Glutamatergic neuron (in vitro differentiated cells): Measurements from ENCODE around the gene AKR1C4. TPM values are rescaled to one million over a fixed set of nuclear protein-coding genes. Genes with fewer than 3 reads are reported as not detected.
"Not testable (repeated sequence)": the region's sequence is repeated elsewhere in the genome, so short reads cannot be mapped to it uniquely, and the experiment has no call there.

ENCODE experiments used
- DNase-seq: peaks from one replicate; pipeline ENCODE4 v3.0.0; 2022
- H3K27ac Mint-ChIP-seq: one replicate; pipeline ENCODE4 v1.8.0; 2020; ENCODE audit warnings: mild to moderate bottlenecking, mixed read lengths, inconsistent platforms; ENCODE audit not compliant: unreplicated experiment
- H3K27me3 Mint-ChIP-seq: one replicate; pipeline ENCODE4 v1.8.0; 2020; ENCODE audit warnings: mild to moderate bottlenecking, moderate library complexity, mixed read lengths, inconsistent platforms; ENCODE audit not compliant: unreplicated experiment
- H3K36me3 Mint-ChIP-seq: one replicate; pipeline ENCODE4 v1.8.0; 2020; ENCODE audit warnings: mild to moderate bottlenecking, mixed read lengths, inconsistent platforms; ENCODE audit not compliant: unreplicated experiment
- H3K4me1 Mint-ChIP-seq: one replicate; pipeline ENCODE4 v1.8.0; 2020; ENCODE audit warnings: mild to moderate bottlenecking, low read depth, mixed read lengths, inconsistent platforms; ENCODE audit not compliant: unreplicated experiment
- H3K4me3 Mint-ChIP-seq: one replicate; pipeline ENCODE4 v1.8.0; 2020; ENCODE audit warnings: mild to moderate bottlenecking, mixed read lengths, inconsistent platforms; ENCODE audit not compliant: unreplicated experiment
- H3K9me3 Mint-ChIP-seq: one replicate; pipeline ENCODE4 v1.8.0; 2020; ENCODE audit warnings: mild to moderate bottlenecking, moderate library complexity, mixed read lengths, inconsistent platforms; ENCODE audit not compliant: unreplicated experiment
- total RNA-seq: library from RNA; stranded (reverse); fragmentation: NEBNext Ultra II Directional; extraction: Animal tissue kit (Norgen Biotek cat#: 25700); gene quantifications from one replicate; pipeline ENCODE4 v1.2.1, GENCODE V29; 2021; ENCODE audit not compliant: unreplicated experiment
- TF ChIP-seq, protein P1 (sequence below): fragments of 200-600 bp; sonication (generic); IDR thresholded peaks from one replicate; pipeline ENCODE4 v1.5.0; 2021; ENCODE audit not compliant: partially characterized antibody, unreplicated experiment

AKR1C4 gene
- total RNA-seq, 1 donor from 2014 or later, result not detected

DNA sequence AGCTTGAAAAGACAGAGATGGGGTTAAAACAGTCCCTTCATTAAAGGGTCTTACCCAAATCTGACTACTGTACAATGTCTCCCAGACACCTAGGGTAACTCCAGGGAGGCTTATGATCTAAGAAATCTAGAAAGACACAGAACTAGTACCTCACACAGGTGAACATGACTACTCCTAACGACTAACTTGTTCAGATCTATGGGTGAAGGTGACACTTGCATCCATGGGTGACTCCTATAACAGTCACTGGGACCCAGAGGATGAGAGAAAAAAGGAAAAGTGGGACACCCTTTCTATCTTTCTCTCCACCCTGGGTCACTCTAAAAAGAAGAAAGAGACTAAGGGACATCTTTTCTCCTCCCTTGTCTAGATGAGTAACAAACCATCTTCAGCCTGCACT is 30.9 kb upstream of the AKR1C4 start:
- H3K9me3 Mint-ChIP-seq, result peaks cover 17% of the 10 kb centered on the region
- TF ChIP-seq, protein P1, sequence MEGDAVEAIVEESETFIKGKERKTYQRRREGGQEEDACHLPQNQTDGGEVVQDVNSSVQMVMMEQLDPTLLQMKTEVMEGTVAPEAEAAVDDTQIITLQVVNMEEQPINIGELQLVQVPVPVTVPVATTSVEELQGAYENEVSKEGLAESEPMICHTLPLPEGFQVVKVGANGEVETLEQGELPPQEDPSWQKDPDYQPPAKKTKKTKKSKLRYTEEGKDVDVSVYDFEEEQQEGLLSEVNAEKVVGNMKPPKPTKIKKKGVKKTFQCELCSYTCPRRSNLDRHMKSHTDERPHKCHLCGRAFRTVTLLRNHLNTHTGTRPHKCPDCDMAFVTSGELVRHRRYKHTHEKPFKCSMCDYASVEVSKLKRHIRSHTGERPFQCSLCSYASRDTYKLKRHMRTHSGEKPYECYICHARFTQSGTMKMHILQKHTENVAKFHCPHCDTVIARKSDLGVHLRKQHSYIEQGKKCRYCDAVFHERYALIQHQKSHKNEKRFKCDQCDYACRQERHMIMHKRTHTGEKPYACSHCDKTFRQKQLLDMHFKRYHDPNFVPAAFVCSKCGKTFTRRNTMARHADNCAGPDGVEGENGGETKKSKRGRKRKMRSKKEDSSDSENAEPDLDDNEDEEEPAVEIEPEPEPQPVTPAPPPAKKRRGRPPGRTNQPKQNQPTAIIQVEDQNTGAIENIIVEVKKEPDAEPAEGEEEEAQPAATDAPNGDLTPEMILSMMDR, result no peak
- H3K36me3 Mint-ChIP-seq, result peaks cover 35% of the 10 kb centered on the region
- H3K27me3 Mint-ChIP-seq, result no peaks in the 10 kb centered on the region
- H3K4me3 Mint-ChIP-seq, result no peak overlapping the region
- no peak overlapping the region for H3K27ac Mint-ChIP-seq
- H3K4me1 Mint-ChIP-seq, result no peaks in the 10 kb centered on the region
- no peak for DNase-seq

DNA sequence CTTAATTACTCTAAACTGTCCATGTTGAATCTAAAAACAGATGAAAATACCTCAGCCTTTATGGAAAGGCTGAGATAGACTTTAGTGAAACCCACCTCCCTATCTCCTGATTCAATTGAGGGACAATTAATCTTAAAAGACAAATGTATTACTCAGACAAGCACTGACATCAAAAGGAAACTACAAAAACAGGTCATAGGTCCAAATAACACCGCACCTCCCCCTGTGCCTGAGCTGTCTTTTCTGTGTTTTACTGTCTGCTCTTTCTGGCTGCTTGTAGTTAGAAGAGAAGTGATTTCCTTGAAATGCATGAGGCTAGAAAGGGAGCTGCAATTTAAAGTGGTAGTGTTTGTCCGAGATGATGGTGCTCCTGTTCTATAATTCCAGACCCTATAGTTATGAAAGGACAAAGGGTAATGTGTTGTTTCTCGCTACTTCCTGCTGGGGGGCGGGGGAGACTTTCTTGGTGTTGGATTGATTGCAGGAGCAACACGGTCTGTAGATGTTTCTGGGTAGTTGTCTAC is 27.7 kb upstream of the AKR1C4 start:
- Mint-ChIP-seq H3K27ac (no peak overlapping the region), H3K9me3 (peaks cover 15% of the 10 kb centered on the region)
- no peak for DNase-seq

GRCh38 chr10:5175581-5175980 is 21.1 kb upstream of the AKR1C4 start:
- not testable (repeated sequence) for H3K9me3 Mint-ChIP-seq, H3K27me3 Mint-ChIP-seq, H3K4me3 Mint-ChIP-seq, H3K4me1 Mint-ChIP-seq, H3K27ac Mint-ChIP-seq, H3K36me3 Mint-ChIP-seq, DNase-seq

More for the DNA sequence above, 27.7 kb upstream of the AKR1C4 start:
- Mint-ChIP-seq H3K36me3 (peaks cover 31% of the 10 kb centered on the region), H3K4me1 (no peaks in the 10 kb centered on the region), H3K4me3 (no peak overlapping the region), H3K27me3 (peaks cover 2% of the 10 kb centered on the region)
- TF ChIP-seq, protein P1, result no peak

- not testable (repeated sequence) for H3K4me1 Mint-ChIP-seq, DNase-seq, H3K36me3 Mint-ChIP-seq, H3K4me3 Mint-ChIP-seq, H3K9me3 Mint-ChIP-seq, H3K27ac Mint-ChIP-seq, H3K27me3 Mint-ChIP-seq
These were observed 16.1 kb upstream of the AKR1C4 start for GRCh38 chr10:5180503-5180902.

- Mint-ChIP-seq H3K4me3 (no peak overlapping the region), H3K27me3 (no peaks in the 10 kb centered on the region), H3K9me3 (no peaks in the 10 kb centered on the region), H3K27ac (no peak overlapping the region), H3K4me1 (no peaks in the 10 kb centered on the region), H3K36me3 (no peaks in the 10 kb centered on the region)
- DNase-seq, result no peak
- TF ChIP-seq, protein P1, result no peak
These were observed 12.7 kb upstream of the AKR1C4 start for GRCh38 chr10:5183923-5184322.

DNA sequence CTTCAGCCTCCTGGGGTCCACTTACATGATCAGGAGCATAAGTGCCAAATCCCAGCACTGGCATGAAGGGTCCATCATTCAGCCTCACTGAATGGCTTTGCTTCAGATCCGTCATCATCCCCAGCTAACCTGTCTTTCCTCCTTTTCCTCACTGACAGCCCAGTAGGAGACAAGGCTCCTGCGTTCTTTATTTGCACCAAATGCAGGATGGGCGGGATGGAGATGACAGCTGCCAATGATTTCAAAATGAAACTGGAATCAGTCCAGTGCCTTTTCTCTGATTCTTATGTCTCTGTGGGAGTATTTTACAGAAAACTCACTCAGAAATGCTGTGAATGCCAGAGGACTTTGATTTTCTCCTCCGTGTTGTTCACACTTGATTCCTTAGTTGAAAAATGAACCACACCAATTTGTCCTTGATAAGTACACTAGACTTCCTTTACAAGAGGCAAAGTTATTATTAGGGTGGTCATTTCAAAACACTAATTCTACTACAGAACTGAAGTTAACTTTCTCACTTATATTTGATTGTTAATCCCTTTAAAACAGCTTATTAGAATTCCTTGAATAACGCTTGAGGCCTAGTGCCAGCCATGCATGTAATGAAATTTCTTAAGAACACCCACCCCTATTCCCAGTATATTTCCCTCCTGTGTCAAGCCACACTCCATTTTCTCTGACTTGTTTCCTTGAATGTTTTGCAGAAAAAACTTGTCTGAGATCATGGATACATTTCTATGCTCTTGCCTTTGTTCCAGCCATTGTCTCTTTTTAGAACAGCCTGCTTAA is 11.5 kb upstream of the AKR1C4 start, which contains the start of gene AKR1C8:
Gene AKR1C8, minus strand, starts transcription at position 164 of the 789 bp plus-strand sequence. Its CDS starts 46 bp downstream, at position 118.
- Mint-ChIP-seq H3K27me3 (no peaks in the 10 kb centered on the region), H3K4me3 (no peak within 1 kb of the TSS), H3K4me1 (no peaks in the 10 kb centered on the region), H3K36me3 (no peaks in the 10 kb centered on the region), H3K9me3 (no peaks in the 10 kb centered on the region), H3K27ac (no peak within 1 kb of the TSS)
- TF ChIP-seq, protein P1, result no peak
- no peak for DNase-seq
